NCI-H1048 (cell line): ENCODE measurements around the gene MGST2.
"Not testable (repeated sequence)": the region's sequence is repeated elsewhere in the genome, so short reads cannot be mapped to it uniquely, and the experiment has no call there.

Experiments used
- DNase-seq: peaks from one replicate; lab custom pipeline; 2025; lab: John Stamatoyannopoulos, UW

The MGST2 gene

DNA sequence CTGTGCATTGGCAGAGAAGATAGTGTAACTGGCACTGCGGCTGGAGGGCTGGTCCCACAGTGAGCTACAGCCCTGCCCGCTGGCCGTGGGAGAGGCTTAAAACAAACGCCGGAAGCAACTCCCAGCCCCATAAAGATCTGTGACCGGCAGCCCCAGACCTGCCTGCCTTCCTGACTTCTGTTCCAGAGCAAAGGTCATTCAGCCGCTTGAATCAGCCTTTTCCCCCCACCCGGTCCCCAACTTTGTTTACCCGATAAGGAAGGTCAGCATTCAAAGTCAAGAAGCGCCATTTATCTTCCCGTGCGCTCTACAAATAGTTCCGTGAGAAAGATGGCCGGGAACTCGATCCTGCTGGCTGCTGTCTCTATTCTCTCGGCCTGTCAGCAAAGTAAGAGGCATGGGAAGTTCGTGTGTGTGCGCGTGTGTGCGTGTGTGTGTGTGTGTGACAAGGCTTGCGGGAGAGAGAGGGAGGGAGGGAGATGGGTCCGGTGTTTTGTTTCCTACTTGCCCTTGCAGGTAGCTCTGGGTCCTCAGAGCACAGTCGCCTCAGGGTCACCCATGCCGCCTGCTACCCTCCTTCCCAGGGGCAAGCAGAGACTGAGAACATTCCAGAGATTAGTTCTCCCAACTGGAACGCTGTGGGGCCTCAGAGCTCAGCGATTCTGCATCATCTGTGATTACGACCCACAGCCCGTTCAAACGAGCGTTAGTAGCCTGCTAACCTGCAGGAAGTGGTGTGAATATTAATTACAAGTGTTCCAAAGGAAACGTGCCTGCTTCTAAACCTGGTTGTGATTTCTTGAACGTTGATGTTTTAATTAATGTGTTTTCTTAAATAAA lies at the start of gene MGST2:
Gene MGST2, plus strand, starts transcription at position 130 of the 840 bp plus-strand sequence. Its CDS starts 201 bp downstream, at position 331.
- no peak for DNase-seq

DNA sequence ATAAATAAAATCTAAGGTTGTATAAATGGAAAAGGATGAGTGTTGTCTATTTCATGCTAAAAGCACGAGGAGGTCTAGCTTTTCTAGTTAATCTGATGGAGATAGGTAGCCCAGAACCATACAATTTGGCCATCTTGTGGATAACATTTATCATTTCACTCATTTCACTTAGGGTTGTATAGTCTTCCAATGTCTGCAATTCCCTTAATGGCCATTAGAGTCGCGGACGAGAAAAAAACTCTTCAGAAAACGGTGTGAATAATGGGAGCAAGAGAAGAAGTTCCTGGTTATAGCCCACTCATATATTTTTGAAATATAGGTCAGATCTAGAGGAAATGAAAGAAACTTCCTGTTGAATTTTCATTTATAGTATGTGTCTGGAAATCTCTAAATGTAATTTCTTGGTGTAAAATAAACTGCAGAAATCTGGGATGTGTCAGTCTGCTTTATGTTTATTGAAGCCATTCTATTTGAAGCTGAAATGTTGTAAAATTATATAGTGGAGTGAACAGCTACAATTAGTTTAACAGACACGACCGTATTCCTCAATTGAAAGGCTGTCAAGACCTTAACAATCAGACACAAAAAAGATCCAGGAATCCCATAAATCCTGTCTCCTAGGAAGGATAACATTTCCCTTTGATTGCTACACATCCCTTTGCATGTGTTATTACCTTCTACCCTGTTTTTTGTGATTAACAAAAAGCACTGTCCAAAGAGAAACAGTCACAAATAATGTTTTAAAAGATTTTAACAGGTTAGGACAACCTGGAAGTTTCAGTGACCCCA lies 47.7 kb upstream of the MGST2 start:
- no peak for DNase-seq

DNA sequence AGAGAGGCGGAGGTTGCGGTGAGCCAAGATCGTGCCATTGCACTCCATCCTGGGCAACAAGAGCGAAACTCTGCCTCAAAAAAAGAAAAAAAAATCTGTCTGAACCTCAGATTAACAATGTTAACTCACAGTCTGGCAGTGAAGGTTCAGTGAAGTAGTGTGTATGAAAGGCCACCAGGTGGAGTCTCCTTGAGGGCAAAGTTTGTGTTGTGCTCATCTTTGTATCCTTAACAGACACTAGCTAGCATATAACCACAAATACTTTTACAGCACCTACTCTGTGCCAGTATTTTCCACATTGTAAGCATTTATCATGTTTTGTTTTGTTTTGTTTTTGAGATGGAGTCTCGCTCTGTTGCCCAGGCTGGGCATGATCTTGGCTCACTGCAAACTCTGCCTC lies 46.0 kb upstream of the MGST2 start:
- no peak for DNase-seq

GRCh38 chr4:139622901-139623381 lies 42.7 kb upstream of the MGST2 start:
- DNase-seq, result no peak

GRCh38 chr4:139624441-139625092 lies 41.1 kb upstream of the MGST2 start:
- DNase-seq, result no peak

DNA sequence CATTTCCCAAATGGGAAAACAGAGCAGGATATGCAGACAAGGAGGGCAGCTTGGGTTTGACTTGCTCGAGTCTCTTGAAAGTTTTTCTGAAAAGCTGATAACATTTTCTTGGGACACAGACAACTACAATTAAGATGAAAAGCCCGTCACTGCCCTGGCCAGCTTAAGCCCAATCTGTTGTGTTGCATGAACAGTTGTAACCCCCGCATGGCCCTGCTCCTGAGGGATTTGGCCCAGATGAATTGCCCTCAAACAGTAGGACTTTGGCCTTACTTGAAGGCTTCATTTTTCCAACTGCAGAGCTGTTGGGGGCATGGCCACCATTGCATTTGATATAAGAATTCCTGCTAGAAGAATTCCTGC lies 40.5 kb upstream of the MGST2 start:
- DNase-seq, result no peak

DNA sequence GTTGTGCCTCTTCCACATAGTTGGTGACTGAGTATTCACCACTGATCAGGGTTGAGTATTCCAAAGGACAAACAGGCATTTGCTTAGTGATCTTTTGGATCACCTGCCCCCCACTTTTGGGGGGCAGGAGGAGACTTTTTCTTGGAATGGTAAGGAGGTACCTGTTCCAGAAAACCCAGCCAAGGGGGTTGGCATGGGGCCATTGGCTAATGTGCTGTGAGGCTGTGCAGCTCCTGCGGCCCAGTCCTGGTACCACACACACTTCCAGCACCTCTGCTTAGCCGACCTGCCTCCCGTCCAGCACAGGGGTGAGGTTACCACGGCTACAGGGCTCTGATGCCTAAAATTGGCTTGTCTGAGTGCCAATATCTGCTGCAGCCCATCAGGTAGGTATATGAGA lies 40.1 kb upstream of the MGST2 start:
- DNase-seq, result no peak

DNA sequence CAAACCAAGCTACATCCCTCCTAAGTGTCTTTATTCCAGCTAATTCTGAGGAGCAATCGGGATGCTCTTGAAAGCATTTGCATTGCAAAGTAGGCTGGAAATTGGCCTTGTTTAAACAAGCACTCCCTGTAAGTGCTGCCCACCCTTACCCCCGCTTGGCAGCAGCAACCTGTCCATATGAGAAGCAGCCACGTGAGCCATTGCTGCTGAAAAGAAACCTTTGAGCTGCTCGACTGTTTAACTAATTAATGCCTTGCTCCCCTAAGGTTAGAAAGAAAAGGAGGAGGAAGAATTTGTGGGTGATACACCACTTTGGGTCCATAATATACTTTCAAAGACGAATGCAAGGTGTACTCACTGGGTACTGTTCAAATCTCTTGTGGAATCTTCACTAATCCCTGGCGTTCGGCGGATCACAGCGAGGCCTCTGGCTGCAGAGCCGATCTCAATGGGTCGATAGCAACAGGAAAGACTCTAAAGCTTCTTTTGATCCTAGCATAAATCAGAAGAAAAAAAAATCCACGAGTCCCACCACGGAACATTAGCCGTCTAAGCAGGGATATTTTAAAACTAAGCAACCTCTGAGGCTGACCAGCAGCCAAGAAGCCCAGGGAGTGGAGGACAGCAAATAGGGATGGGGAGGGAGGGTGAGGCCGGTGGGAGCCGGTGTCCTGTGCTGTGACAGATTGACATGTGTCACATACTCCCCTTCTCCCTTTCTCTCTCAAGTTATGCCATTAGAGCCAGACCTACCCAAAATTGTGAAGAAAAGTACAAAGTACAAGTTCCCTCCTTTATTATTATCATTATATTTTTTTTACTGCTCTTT lies 37.2 kb upstream of the MGST2 start:
- DNase-seq, result peak; percentile 32

DNA sequence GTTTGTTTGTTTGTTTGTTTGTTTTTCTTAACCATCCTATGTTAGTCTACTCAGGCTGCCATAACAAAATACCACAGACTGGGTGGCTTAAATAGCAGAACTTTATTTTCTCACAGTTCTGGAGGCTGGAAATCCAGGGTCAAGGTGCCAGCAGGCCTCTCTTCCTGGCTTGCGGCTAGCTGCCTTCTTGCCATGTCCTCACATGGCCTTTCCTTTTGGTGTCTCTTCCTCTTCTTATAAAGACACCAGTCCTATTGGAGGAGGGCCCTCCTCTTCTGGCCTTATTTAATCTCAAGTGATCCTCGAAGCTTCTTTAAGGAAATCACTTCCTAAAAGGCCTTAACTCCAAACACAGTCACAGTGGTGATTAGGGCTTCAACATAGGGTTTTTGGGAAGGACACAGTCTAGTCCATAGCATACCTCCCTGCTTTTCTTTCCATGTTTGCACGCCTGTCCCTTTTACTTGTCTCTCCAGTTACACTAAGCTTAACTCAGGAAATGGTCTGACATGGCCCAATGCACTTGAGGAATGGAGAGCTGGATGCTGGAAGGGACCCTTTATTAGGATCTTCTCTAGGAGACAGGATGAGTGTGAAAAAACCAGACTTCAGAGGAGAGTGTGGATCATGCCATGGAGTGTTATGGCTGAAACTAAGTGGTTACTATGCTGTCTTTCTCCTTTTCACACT lies 36.0 kb upstream of the MGST2 start:
- DNase-seq, result no peak

GRCh38 chr4:139630126-139630495 lies 35.5 kb upstream of the MGST2 start:
- DNase-seq, result no peak

DNA sequence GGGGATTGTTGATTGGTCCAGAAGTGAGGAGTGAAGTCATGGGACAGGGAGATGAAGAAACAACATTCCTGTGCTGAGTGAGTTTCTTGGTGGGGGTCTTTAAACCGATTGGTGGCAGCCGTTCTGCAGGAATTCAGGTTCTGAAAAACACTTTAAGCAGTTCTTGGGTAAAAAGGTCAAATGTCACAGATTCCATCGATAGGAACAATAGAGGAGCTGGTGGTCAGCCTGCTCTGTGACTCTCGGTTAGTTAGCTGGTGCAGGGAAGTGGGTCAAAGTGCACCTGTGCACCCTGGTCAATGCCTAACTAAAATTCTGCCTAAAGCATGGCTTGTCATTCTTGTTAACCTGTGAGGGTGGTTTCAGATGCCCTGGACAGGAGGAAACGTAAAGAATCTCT lies 34.6 kb upstream of the MGST2 start:
- DNase-seq, result no peak

GRCh38 chr4:139631791-139632190 lies 33.8 kb upstream of the MGST2 start:
- DNase-seq, result no peak

DNA sequence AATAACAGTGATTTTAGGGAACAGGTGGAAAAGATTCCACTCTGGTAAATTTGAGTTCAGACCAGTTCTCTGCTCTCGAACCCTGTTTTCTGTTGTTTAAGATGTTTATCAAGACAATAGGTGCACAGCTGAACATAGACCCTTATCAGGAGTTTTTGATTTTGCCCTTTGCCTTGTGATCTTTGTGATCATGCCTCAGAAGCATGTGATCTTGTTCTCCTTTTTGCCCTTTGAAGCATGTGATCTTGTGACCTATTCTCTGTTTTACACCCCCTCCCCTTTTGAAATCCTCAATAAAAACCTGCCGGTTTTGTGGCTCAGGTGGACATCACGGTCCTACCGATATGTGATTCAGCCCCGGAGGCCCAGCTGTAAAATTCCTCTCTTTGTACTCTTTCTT lies 32.9 kb upstream of the MGST2 start:
- not testable (repeated sequence) for DNase-seq

DNA sequence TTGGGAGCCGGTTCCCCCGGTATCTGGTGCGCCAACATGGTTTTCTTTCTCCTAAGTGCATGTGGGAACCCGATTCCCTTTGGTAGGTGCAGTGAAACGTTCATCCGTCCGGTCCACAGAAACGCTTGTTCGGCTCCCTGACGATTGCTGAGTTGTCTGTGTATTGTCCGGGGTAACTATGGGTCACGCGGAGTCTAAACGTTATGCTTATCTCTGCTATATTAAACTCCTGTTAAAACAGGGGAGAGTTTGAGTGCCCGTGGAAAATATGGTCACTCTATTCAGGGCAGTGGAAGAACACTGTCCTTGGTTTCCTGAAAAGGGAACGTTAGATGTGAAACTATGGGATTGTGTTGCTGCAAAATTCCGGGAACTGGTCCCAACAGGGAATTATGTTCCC lies 32.4 kb upstream of the MGST2 start:
- DNase-seq, result no peak

GRCh38 chr4:139633661-139634060 lies 32.0 kb upstream of the MGST2 start:
- DNase-seq, result no peak

DNA sequence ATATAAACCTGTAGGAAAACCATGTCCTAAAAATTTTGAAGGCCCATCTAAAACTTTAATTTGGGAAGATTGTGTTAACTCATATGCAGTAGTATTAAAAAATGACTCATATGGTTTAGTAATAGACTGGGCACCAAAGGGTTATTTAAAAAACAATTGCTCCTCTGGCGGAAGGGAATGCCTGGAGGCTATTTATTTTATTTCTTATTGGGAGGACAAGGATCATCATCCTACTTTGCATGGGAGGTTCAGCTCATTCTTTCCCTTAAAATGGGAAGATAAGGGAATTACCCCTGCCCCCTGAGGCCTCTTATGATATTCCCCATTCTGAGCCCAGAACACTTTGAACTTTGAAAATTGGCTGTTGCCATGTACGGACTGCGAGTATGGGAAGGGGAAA lies 29.7 kb upstream of the MGST2 start:
- no peak for DNase-seq

GRCh38 chr4:139638306-139638705 lies 27.3 kb upstream of the MGST2 start:
- DNase-seq, result not testable (repeated sequence)

GRCh38 chr4:139639654-139640053 lies 26.0 kb upstream of the MGST2 start:
- no peak for DNase-seq

GRCh38 chr4:139641218-139641617 lies 24.4 kb upstream of the MGST2 start:
- no peak for DNase-seq

DNA sequence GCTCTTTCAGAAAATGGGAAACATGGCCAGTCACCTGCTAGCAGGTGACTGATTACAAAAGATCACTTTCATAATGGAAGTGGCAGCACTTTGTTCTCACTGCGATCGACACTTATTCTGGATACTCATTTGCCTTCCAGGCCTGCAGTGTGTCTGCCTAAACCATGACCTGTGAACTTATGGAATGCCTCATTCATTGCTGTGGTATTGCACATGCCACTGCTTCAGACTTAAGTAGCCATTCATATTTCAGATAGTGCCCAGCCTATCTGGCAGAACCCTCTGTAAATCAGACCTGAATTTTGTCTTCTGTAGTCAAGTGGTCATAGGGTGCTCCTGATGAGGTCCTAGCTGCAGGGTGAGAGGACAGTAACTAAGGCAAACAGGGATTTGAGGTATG lies 23.3 kb upstream of the MGST2 start:
- no peak for DNase-seq
